ENCODE data around the gene OR7E24.

The OR7E24 gene

GRCh38 chr19:9250630-9251029 is at the start of gene OR7E24:
OR7E24 (plus strand) TSS chr19:9250930; CDS start chr19:9251044, 114 bp downstream.
- DNase-seq (ENCODE audit: low read depth) = no peak

GRCh38 chr19:9205501-9206113 is 45.1 kb upstream of the OR7E24 start:
- DNase-seq (ENCODE audit: low read depth) = peak; percentile 41

GRCh38 chr19:9219489-9219888 is 31.2 kb upstream of the OR7E24 start, which contains the start of gene OR7D4:
OR7D4 (minus strand) TSS chr19:9219589; CDS start chr19:9214837, 4,752 bp downstream.
- DNase-seq (ENCODE audit: low read depth) = no peak

- DNase-seq (ENCODE audit: low read depth) = no peak
Measured at GRCh38 chr19:9251236-9251635, 506 bp downstream of the OR7E24 start.

GRCh38 chr19:9283485-9283884 is 32.8 kb downstream of the OR7E24 start:
- peak; percentile 14 for DNase-seq (ENCODE audit: low read depth)

GRCh38 chr19:9289231-9289884 is 38.6 kb downstream of the OR7E24 start:
- no peak for DNase-seq (ENCODE audit: low read depth)

- DNase-seq (ENCODE audit: low read depth) = no peak
Measured at GRCh38 chr19:9295411-9295849, 44.7 kb downstream of the OR7E24 start.

GRCh38 chr19:9296336-9296735 is 45.6 kb downstream of the OR7E24 start:
- DNase-seq (ENCODE audit: low read depth) = no peak
